Measurements from ENCODE around the gene ATP13A3. TPM values are rescaled to one million over a fixed set of nuclear protein-coding genes. Genes with fewer than 3 reads are reported as not detected.

ATP13A3 gene
- total and polyA plus RNA-seq, 2 of the 4 experiments (the other 2 are of a cell fraction) = 48.1 to 154 TPM

GRCh38 chr3:194462936-194463335, 23.9 kb downstream of the ATP13A3 start:
- intact Hi-C loops (cut with micrococcal nuclease) = loop anchor here (5.0 kb wide), 1 partner anchor 36 kb away; no protein-coding TSS in a partner anchor

More at GRCh38 chr3:194462936-194463335, 23.9 kb downstream of the ATP13A3 start:
- no peak overlapping the region for H2BK120ac ChIP-seq (ENCODE audit: low read depth, low read length)
- H4K91ac ChIP-seq (ENCODE audit: insufficient read depth, low read depth, low read length) = no peak overlapping the region
- WGBS, 2 experiments (ENCODE audit: extremely low coverage in 2 of 2, insufficient read length in 1 of 2) = 83% methylated on average over 1 of the region's 2 CpGs; no CpG with 5 or more reads in 1 of the 2 experiments
- peaks cover 3% of the 10 kb centered on the region; the same call in 1 of the 2 replicates for H3K4me1 ChIP-seq (ENCODE audit: control insufficient read depth, insufficient read depth, low read length)
- H2BK20ac ChIP-seq (ENCODE audit: low read depth, low read length) = no peak overlapping the region
- H3K27me3 ChIP-seq (ENCODE audit: control insufficient read depth, insufficient read depth, low read length) = no peaks in the 10 kb centered on the region
- H3K23ac ChIP-seq (ENCODE audit: low read depth, low read length) = no peak overlapping the region
- H3K4me3 ChIP-seq (ENCODE audit: insufficient read depth, low read depth, low read length) = no peak overlapping the region
- peak; percentile 32 for DNase-seq
- TF ChIP-seq MXI1 (IDR thresholded peaks at IDR 0.05; ENCODE audit: borderline replicate concordance, low read depth, low read length) (no peak), NFE2L2 (IDR thresholded peaks at IDR 0.05; ENCODE audit: low read depth, low read length) (no peak)
- BruUV-seq (replicated peaks) = no TSS peak
- H4K8ac ChIP-seq (ENCODE audit: low read depth in 2 of 2, low read length in 2 of 2) = no peak overlapping the region
- peaks cover 5% of the 10 kb centered on the region for H3K9me1 ChIP-seq (ENCODE audit: insufficient read depth, low read length)
- no peak overlapping the region for H3K14ac ChIP-seq (replicated peaks; ENCODE audit: low read depth, low read length)
- H4K5ac ChIP-seq (ENCODE audit: low read depth, low read length) = no peak overlapping the region
- H3K4ac ChIP-seq (ENCODE audit: low read depth, low read length) = no peak overlapping the region
- H3K27ac ChIP-seq (ENCODE audit: insufficient read depth, low read length) = no peak overlapping the region
- in situ Hi-C loops (cut with MboI; ENCODE audit: low sequenced_read_pairs) (no loop called here), dilution Hi-C loops (cut with HindIII; ENCODE audit: low sequenced_read_pairs, unreplicated experiment) (no loop called here)
- H3K9me3 ChIP-seq (ENCODE audit: control insufficient read depth, insufficient read depth, low read length) = no peaks in the 10 kb centered on the region
- no peak overlapping the region for H3K9ac ChIP-seq (ENCODE audit: low read depth, low read length)
- ATAC-seq (ENCODE audit: low read depth) = peak; percentile 43
- H2AK5ac ChIP-seq (ENCODE audit: low read depth, low read length) = no peak overlapping the region
- POLR2A ChIA-PET (ENCODE audit: unreplicated experiment) = interaction anchor here (0.6 kb wide), 1 partner anchor 122 kb away, joined by 5 read pairs; no protein-coding TSS in a partner anchor
- H3K36me3 ChIP-seq (ENCODE audit: control insufficient read depth, insufficient read depth, low read length) = peaks cover 12% of the 10 kb centered on the region
- H3K56ac ChIP-seq (ENCODE audit: extremely low read depth, insufficient read depth, low read length) = no peak overlapping the region
- H3K4me2 ChIP-seq (ENCODE audit: low read depth, low read length) = no peak overlapping the region
- no peak overlapping the region for H2BK15ac ChIP-seq (ENCODE audit: low read depth, low read length)
- H3K79me1 ChIP-seq (ENCODE audit: low read depth in 1 of 2, low read length in 2 of 2) = peaks cover 4 to 60% of the 10 kb centered on the region in 2 experiments; a peak in 3 of 4 replicates
- no peak overlapping the region for H3K18ac ChIP-seq (ENCODE audit: low read depth, low read length)
- H2AFZ ChIP-seq (replicated peaks; ENCODE audit: low read length, poor library complexity) = no peak overlapping the region
- H2AK9ac ChIP-seq (replicated peaks; ENCODE audit: low read depth, low read length, poor library complexity) = no peak overlapping the region
- peaks cover 57% of the 10 kb centered on the region for H4K20me1 ChIP-seq (ENCODE audit: insufficient read depth, low read length)
- CTCF ChIA-PET = interaction anchor here (0.9 to 1.8 kb wide), 2 partner anchors 9 to 119 kb away, joined by 3 to 8 read pairs; no protein-coding TSS in a partner anchor
- no peak overlapping the region for H2BK5ac ChIP-seq (ENCODE audit: low read depth, low read length, poor library complexity, severe bottlenecking)

Data from IMR-90 (cell line).